Mesothelial cell of epicardium (in vitro differentiated cells): Measurements from ENCODE around the gene PTPN5. TPM values are rescaled to one million over a fixed set of nuclear protein-coding genes. Genes with fewer than 3 reads are reported as not detected.

Experiments
- DNase-seq, 2 experiments: peaks; one replicate each; pipeline ENCODE4 v3.0.0; 2021; ENCODE audit warnings: low spot score in 2 of 2; ENCODE audit not compliant: unreplicated experiment in 2 of 2
- H3K27ac Mint-ChIP-seq: 2 replicates; pipeline ENCODE4 v1.8.0; 2021; ENCODE audit warnings: mixed read lengths
- H3K27me3 Mint-ChIP-seq: 2 replicates; pipeline ENCODE4 v1.8.0; 2021; ENCODE audit warnings: low read depth, mixed read lengths
- H3K36me3 Mint-ChIP-seq: 2 replicates; pipeline ENCODE4 v1.8.0; 2021; ENCODE audit warnings: mixed read lengths
- H3K4me1 Mint-ChIP-seq: 2 replicates; pipeline ENCODE4 v1.8.0; 2021; ENCODE audit warnings: mixed read lengths
- H3K4me3 Mint-ChIP-seq: 2 replicates; pipeline ENCODE4 v1.8.0; 2021; ENCODE audit warnings: mild to moderate bottlenecking, moderate library complexity, mixed read lengths
- H3K9me3 Mint-ChIP-seq: 2 replicates; pipeline ENCODE4 v1.8.0; 2021; ENCODE audit warnings: mixed read lengths
- CTCF ChIP-seq: fragments of 200-600 bp; sonication (generic); IDR thresholded peaks from one replicate; pipeline ENCODE4 v1.5.0; 2021; ENCODE audit warnings: antibody characterized with exemption; ENCODE audit not compliant: unreplicated experiment
- total RNA-seq: library from RNA; stranded (reverse); gene quantifications from 3 replicates; pipeline ENCODE4 v1.2.1, GENCODE V29; 2021

Gene PTPN5
- total RNA-seq, 1 donor from 2014 or later = 3.3 TPM

- DNase-seq = no peak
- Mint-ChIP-seq H3K36me3 (no peaks in the 10 kb centered on the region), H3K4me3 (no peak overlapping the region), H3K9me3 (no peaks in the 10 kb centered on the region), H3K27me3 (peaks cover 77% of the 10 kb centered on the region), H3K4me1 (no peaks in the 10 kb centered on the region), H3K27ac (no peak overlapping the region)
- no peak for TF ChIP-seq CTCF
Observed at GRCh38 chr11:18714443-18714780, 77.2 kb downstream of the PTPN5 start.

GRCh38 chr11:18713646-18714442, 77.8 kb downstream of the PTPN5 start:
- no peak overlapping the region for H3K27ac Mint-ChIP-seq

GRCh38 chr11:18710545-18710944, 81.1 kb downstream of the PTPN5 start:
- TF ChIP-seq CTCF = no peak
- no peak overlapping the region for H3K4me3 Mint-ChIP-seq
- peaks cover 76% of the 10 kb centered on the region for H3K27me3 Mint-ChIP-seq
- no peak overlapping the region for H3K27ac Mint-ChIP-seq
- DNase-seq = no peak
- H3K9me3 Mint-ChIP-seq = no peaks in the 10 kb centered on the region
- no peaks in the 10 kb centered on the region for H3K36me3 Mint-ChIP-seq
- no peaks in the 10 kb centered on the region for H3K4me1 Mint-ChIP-seq

More at GRCh38 chr11:18713646-18714442, 77.8 kb downstream of the PTPN5 start:
- TF ChIP-seq CTCF = no peak
- H3K9me3 Mint-ChIP-seq = no peaks in the 10 kb centered on the region
- H3K27me3 Mint-ChIP-seq = peaks cover 80% of the 10 kb centered on the region
- H3K36me3 Mint-ChIP-seq = no peaks in the 10 kb centered on the region
- H3K4me3 Mint-ChIP-seq = no peak overlapping the region
- DNase-seq = no peak
- H3K4me1 Mint-ChIP-seq = no peaks in the 10 kb centered on the region

GRCh38 chr11:18709414-18709813, 82.2 kb downstream of the PTPN5 start:
- no peak for DNase-seq
- Mint-ChIP-seq H3K36me3 (no peaks in the 10 kb centered on the region), H3K4me1 (peaks cover 11% of the 10 kb centered on the region), H3K9me3 (no peaks in the 10 kb centered on the region), H3K27me3 (peaks cover 65% of the 10 kb centered on the region), H3K4me3 (no peak overlapping the region), H3K27ac (no peak overlapping the region)
- no peak for TF ChIP-seq CTCF

GRCh38 chr11:18707811-18708340, 83.7 kb downstream of the PTPN5 start:
- Mint-ChIP-seq H3K4me1 (peaks cover 14% of the 10 kb centered on the region), H3K27ac (no peak overlapping the region), H3K9me3 (no peaks in the 10 kb centered on the region), H3K4me3 (no peak overlapping the region), H3K36me3 (no peaks in the 10 kb centered on the region), H3K27me3 (peaks cover 56% of the 10 kb centered on the region)
- TF ChIP-seq CTCF = no peak
- DNase-seq = no peak
